Testis (tissue), 2 donors: ENCODE measurements around the gene MCTP1.

ENCODE experiments used
- POLR2A ChIP-seq: fragments of 450-650 bp; IDR thresholded peaks from one replicate; pipeline ENCODE4 v1.6.1; 2017; ENCODE audit warnings: antibody characterized with exemption, mild to moderate bottlenecking, moderate library complexity
- TF ChIP-seq, protein P1 (sequence below), 3 experiments: fragments of 450-650 bp in 2 of 3; fragments of 200-600 bp in 1 of 3; sonication (generic) in 1 of 3; IDR thresholded peaks; one replicate each; pipeline ENCODE4 v1.5.1; 2016 to 2019; ENCODE audit warnings: antibody characterized with exemption in 3 of 3, mild to moderate bottlenecking in 2 of 3, moderate library complexity in 1 of 3

- TF ChIP-seq, protein P1, sequence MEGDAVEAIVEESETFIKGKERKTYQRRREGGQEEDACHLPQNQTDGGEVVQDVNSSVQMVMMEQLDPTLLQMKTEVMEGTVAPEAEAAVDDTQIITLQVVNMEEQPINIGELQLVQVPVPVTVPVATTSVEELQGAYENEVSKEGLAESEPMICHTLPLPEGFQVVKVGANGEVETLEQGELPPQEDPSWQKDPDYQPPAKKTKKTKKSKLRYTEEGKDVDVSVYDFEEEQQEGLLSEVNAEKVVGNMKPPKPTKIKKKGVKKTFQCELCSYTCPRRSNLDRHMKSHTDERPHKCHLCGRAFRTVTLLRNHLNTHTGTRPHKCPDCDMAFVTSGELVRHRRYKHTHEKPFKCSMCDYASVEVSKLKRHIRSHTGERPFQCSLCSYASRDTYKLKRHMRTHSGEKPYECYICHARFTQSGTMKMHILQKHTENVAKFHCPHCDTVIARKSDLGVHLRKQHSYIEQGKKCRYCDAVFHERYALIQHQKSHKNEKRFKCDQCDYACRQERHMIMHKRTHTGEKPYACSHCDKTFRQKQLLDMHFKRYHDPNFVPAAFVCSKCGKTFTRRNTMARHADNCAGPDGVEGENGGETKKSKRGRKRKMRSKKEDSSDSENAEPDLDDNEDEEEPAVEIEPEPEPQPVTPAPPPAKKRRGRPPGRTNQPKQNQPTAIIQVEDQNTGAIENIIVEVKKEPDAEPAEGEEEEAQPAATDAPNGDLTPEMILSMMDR (IDR thresholded peaks at IDR 0.05), result no peak
- no peak for TF ChIP-seq POLR2A
Observed at GRCh38 chr5:94725142-94725541, 559.8 kb downstream of the MCTP1 start.
